ENCODE results near the gene ALOX12B.

ALOX12B gene

GRCh38 chr17:8119581-8120519, 32.3 kb upstream of the ALOX12B start:
- Histone ChIP-seq H3K4me3 (ENCODE audit: insufficient read depth, low read length, poor library complexity, severe bottlenecking) (peak overlapping the region; percentile 59), H3K79me2 (ENCODE audit: insufficient read depth, low read length) (no peaks in the 10 kb centered on the region), H3K27me3 (ENCODE audit: low read length) (no peaks in the 10 kb centered on the region), H3K36me3 (ENCODE audit: low read length) (no peaks in the 10 kb centered on the region), H2AFZ (ENCODE audit: low read depth, low read length, severe bottlenecking) (no peak overlapping the region), H3K4me2 (ENCODE audit: low read depth, low read length, poor library complexity, severe bottlenecking) (peak overlapping the region; percentile 98), H3K27ac (ENCODE audit: low read depth, low read length) (peak overlapping the region; percentile 39), H4K20me1 (ENCODE audit: low read depth, low read length) (no peaks in the 10 kb centered on the region), H3K9me3 (ENCODE audit: insufficient read depth, low read length) (no peaks in the 10 kb centered on the region), H3K9me2 (replicated peaks; ENCODE audit: insufficient read depth, low read length) (no peaks in the 10 kb centered on the region), H3K9ac (ENCODE audit: low read length) (peak overlapping the region; percentile 57), H3F3A (ENCODE audit: insufficient read depth) (peaks cover 24% of the 10 kb centered on the region)
- TF ChIP-seq, protein P1, sequence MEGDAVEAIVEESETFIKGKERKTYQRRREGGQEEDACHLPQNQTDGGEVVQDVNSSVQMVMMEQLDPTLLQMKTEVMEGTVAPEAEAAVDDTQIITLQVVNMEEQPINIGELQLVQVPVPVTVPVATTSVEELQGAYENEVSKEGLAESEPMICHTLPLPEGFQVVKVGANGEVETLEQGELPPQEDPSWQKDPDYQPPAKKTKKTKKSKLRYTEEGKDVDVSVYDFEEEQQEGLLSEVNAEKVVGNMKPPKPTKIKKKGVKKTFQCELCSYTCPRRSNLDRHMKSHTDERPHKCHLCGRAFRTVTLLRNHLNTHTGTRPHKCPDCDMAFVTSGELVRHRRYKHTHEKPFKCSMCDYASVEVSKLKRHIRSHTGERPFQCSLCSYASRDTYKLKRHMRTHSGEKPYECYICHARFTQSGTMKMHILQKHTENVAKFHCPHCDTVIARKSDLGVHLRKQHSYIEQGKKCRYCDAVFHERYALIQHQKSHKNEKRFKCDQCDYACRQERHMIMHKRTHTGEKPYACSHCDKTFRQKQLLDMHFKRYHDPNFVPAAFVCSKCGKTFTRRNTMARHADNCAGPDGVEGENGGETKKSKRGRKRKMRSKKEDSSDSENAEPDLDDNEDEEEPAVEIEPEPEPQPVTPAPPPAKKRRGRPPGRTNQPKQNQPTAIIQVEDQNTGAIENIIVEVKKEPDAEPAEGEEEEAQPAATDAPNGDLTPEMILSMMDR (IDR thresholded peaks at IDR 0.05; ENCODE audit: insufficient read depth, low read length, poor library complexity, severe bottlenecking), result no peak
- no peak for TF ChIP-seq EZH2phosphoT487 (conservative IDR thresholded peaks at IDR 0.05; ENCODE audit: low read length)

DNA sequence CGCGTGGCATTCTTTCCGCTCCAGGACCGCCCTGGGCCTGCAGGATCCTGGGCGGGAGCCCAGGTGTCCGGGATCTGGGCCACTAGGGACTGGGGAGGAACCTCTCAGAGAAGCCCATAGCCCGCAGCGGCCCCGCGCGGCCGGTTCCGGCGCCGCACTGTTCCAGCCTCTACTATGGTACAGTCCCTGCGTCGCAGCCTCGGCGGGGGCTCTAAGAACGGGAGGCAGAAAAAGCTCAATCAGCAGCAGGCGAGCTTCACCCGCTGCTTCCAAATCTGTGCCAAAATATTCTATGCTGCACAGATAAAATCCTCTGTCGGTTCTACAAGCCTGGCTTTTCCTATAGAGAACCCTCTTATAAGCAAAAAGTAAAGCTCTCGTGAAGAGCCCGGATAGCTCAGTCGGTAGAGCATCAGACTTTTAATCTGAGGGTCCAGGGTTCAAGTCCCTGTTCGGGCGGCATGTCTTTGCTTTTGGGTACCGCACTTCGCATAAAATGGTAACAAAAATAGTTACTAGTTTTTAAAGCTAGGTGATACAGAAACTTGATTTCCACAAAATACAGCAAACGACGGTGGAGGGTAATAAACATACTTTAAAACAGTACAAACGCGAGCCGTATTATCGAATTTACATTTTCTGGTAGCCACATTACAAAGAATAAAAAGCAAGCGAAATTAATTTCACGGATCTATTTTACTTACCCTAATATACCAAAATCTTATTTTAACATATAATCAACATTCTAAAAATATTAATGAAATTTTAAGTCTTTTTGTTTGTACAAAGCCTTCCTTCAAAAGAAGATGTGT, 31.5 kb upstream of the ALOX12B start:
- TF ChIP-seq, protein P1 (IDR thresholded peaks at IDR 0.05; ENCODE audit: insufficient read depth, low read length, poor library complexity, severe bottlenecking), result peak; percentile 93
- TF ChIP-seq EZH2phosphoT487 (conservative IDR thresholded peaks at IDR 0.05; ENCODE audit: low read length), result no peak
- Histone ChIP-seq H3K27ac (ENCODE audit: low read depth, low read length) (peak overlapping the region; percentile 38), H3K36me3 (ENCODE audit: low read length) (no peaks in the 10 kb centered on the region), H3K79me2 (ENCODE audit: insufficient read depth, low read length) (no peaks in the 10 kb centered on the region), H3K9me3 (ENCODE audit: insufficient read depth, low read length) (no peaks in the 10 kb centered on the region), H3F3A (ENCODE audit: insufficient read depth) (peaks cover 24% of the 10 kb centered on the region), H4K20me1 (ENCODE audit: low read depth, low read length) (no peaks in the 10 kb centered on the region), H3K4me2 (ENCODE audit: low read depth, low read length, poor library complexity, severe bottlenecking) (peak overlapping the region; percentile 98), H2AFZ (ENCODE audit: low read depth, low read length, severe bottlenecking) (peak overlapping the region; percentile 81), H3K4me3 (ENCODE audit: insufficient read depth, low read length, poor library complexity, severe bottlenecking) (peak overlapping the region; percentile 57), H3K9me2 (replicated peaks; ENCODE audit: insufficient read depth, low read length) (no peaks in the 10 kb centered on the region), H3K9ac (ENCODE audit: low read length) (peak overlapping the region; percentile 57), H3K27me3 (ENCODE audit: low read length) (no peaks in the 10 kb centered on the region)

GRCh38 chr17:8117980-8118768, 30.7 kb upstream of the ALOX12B start, which contains the start of gene ALOXE3:
Gene ALOXE3, minus strand, starts transcription at chr17:8118514. Its CDS starts 524 bp downstream, at chr17:8117990.
- peaks cover 24% of the 10 kb centered on the region for H3F3A ChIP-seq (ENCODE audit: insufficient read depth)
- H3K4me2 ChIP-seq (ENCODE audit: low read depth, low read length, poor library complexity, severe bottlenecking), result peak within 1 kb of the TSS; percentile 98
- no peaks in the 10 kb centered on the region for H3K9me2 ChIP-seq (replicated peaks; ENCODE audit: insufficient read depth, low read length)
- H3K9ac ChIP-seq (ENCODE audit: low read length), result peak within 1 kb of the TSS; percentile 57
- no peaks in the 10 kb centered on the region for H3K27me3 ChIP-seq (ENCODE audit: low read length)
- H2AFZ ChIP-seq (ENCODE audit: low read depth, low read length, severe bottlenecking), result peak within 1 kb of the TSS; percentile 81
- no peaks in the 10 kb centered on the region for H3K79me2 ChIP-seq (ENCODE audit: insufficient read depth, low read length)
- H3K27ac ChIP-seq (ENCODE audit: low read depth, low read length), result peak within 1 kb of the TSS; percentile 38
- no peaks in the 10 kb centered on the region for H4K20me1 ChIP-seq (ENCODE audit: low read depth, low read length)
- H3K9me3 ChIP-seq (ENCODE audit: insufficient read depth, low read length), result no peaks in the 10 kb centered on the region
- peak within 1 kb of the TSS; percentile 57 for H3K4me3 ChIP-seq (ENCODE audit: insufficient read depth, low read length, poor library complexity, severe bottlenecking)
- H3K36me3 ChIP-seq (ENCODE audit: low read length), result no peaks in the 10 kb centered on the region
- TF ChIP-seq, protein P1 (IDR thresholded peaks at IDR 0.05; ENCODE audit: insufficient read depth, low read length, poor library complexity, severe bottlenecking), result no peak
- no peak for TF ChIP-seq EZH2phosphoT487 (conservative IDR thresholded peaks at IDR 0.05; ENCODE audit: low read length)
